ENCODE measurements around the gene MARK2.
"Not testable (repeated sequence)": the region's sequence is repeated elsewhere in the genome, so short reads cannot be mapped to it uniquely, and the experiment has no call there.

MARK2 gene

DNA sequence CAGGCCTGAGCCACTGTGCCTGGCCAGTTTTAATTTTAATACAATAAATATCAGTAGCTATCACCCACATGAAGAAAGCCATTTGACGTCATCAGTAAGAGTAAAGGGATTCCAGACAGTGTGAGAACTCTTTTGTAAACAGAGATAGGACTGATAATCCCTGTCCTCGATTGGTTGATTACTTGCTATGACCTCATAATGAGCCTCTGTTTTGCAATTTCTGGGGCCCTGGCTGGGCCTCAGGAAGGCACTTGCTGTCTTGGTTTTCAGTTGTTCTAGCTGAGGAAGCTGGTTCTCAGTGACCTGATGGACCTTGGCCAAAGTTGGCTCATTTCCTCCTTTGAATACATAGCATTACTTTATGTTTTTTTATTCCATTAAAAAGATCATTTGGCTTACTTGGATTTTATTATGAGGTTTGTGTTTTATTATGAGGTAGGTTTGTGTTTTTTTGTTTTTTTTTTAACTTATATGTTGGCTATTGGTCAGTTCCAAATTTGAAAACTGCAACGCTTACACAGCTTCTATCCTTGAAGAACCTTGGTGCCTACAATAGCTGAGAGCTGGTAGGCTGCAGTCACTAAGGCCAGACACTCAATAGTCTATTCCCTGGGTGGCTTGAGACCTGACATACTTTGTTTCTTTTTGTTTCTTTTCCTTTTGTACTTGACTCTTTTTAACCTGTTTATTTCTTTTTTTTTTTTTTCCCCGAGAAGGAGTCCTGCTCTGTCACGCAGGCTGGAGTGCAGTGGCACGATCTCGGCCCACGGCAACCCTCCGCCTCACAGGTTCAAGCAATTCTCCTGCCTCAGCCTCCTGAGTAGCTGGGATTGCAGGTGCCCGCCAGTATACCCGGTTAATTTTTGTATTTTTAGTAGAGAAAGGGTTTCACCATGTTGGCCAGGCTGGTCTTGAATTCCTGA is 20.0 kb downstream of the MARK2 start:
- DNase-seq, result no peak

- DNase-seq, result no peak
These were observed 24.0 kb downstream of the MARK2 start for GRCh38 chr11:63862923-63863322.

DNA sequence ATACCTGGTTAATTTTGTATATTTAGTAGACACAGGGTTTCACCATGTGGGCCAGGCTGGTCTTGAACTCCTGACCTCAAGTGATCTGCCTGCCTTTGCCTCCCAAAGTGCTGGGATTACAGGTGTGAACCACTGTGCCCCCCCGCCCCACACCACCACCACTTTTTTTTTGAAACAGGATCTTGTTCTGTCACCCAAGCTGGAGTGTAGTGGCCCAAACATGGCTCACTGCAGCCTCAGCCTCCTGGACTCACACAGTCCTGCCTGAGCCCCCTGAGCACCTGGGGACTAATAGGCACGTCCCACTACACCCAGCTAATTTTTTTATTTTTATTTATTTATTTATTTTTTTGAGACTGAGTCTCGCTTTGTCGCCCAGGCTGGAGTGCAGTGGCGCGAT is 24.7 kb downstream of the MARK2 start:
- not testable (repeated sequence) for DNase-seq

DNA sequence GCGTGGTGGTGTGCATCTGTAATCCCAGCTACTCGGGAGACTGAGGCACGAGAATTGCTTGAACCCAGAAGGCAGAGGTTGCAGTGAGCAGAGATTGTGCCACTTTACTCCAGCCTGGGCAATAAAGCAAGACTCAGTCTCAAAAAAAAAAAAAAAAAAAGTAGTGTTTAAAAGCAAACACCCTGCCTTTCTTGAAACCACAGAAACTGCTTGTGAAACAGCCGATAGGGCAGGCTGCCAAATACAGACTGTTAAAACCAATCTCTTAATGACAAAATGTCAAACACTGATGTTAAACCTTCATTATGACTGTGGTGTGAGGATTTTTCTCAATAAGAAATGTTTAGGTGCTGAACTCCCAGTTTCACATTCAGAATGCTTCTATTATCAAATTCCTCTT is 27.3 kb downstream of the MARK2 start:
- DNase-seq, result no peak

DNA sequence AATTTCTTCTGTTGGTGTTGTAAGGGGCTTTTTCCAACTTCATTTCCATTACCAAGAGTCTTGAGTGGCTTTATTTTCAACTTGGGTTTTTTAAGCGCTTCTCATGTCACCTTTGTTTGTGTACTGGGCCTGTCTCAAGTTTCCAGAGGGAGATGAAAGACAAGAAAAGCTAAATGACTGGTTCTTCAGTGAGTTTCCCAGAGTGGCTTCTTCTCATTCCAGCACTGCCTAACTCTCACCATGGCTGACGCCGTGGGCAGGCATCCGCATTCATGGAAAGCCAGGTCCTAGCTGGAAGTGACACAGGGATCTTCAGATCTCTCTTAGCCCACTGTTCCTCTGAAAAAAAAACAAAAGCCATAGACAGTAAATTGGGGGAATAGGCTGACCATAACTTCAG is 28.6 kb downstream of the MARK2 start:
- DNase-seq, result no peak

GRCh38 chr11:63868399-63869064 is 29.6 kb downstream of the MARK2 start:
- DNase-seq, result no peak

DNA sequence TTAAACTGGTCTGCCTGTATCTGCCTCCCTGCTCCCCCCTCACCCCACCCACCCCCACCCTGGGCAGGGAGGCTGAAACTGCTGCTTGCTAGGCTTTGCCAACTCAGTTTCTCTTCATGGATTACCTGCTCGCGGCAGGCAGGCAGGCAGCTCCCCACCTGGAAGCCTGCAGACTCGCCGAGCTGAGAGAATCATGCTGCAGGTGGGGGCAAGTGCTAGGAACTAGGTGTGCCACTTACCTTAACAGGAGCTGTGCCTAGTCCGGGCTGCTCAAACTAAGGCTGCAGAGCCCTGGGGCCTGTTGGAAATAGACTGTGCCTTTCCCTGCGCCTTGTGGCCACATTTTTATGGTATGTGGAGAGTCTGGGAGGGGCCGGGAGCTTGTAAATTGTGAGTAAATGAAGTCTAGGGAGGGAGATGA is 30.3 kb downstream of the MARK2 start:
- DNase-seq, result no peak

DNA sequence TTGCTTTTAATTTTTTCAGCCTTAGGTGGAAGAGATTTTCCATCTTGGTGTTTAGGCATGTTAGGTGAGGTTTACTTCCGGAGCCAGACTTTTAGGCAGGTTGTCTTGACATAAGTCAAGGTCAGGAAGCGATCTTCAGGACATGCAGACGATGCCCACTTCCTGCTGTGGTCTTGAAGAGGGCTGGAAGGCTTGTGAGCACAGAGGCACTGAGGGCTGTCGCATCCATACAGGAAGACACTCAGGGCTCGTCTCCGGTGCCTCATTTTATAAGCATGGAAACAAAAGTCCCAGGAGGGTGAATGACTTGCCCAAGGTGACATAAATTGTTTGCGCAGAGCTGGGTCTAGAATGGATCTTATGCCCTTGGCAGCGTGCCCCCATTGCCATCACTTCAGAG is 30.8 kb downstream of the MARK2 start:
- DNase-seq, result no peak

DNA sequence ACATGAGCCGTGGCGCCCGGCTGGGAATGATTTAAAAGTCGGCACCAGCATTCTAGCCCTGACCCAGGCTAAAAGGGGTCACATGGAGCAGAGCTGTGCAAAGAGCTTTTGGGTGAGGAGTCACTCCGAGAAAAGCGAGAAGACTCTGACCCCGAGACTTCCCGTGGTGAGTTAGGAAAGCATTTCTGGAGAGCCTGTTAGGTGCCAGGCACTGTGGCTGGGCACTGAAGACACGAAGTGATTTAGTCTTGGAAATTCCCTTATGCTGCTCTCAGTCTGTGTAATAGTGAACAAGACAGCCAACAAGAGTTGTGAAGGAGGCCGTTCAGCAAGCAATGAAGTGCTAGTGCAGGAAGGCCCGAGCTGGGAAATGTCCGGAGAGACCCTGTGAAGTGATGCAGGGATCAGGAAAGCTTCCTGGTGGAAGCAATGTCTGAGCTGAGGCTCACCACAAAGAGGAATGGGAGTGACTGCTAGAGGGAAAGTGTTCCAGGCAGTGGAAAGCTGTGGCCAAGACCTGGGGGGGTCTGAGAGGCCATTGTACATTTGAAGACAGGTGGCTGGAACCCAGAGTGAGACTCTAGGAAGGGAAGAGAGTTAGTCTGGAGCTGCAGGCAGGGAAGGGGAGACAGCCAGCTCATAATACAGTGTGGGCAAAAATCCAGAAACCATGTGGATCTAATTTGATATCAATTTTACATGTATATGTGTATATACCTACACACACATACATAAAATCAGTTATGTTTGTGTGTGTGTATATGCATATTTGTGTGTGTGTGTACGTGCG is 31.6 kb downstream of the MARK2 start:
- DNase-seq, result no peak

GRCh38 chr11:63871962-63872799 is 33.3 kb downstream of the MARK2 start:
- DNase-seq, result no peak

- no peak for DNase-seq
These were observed 33.9 kb downstream of the MARK2 start for GRCh38 chr11:63872800-63873197.

DNA sequence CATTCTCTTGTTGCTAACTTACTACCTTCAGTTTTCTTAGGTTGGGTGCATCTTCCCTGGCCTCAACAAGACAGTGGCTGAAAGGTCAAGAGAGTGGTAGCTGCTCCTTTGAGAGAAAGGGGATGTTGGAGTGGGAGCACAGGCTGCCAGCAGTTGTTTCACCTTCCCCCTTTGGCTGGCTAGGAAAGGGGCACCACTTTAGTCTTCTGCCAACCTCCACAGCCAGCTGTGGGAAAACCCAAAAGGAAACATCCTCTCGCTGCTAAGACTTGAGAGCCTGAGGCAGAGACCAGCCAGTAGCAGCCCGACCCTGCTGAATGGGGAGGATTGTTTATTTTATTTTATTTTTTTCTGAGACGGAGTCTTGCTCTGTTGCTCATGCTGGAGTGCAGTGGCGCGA is 34.4 kb downstream of the MARK2 start:
- no peak for DNase-seq

GRCh38 chr11:63874511-63874910 is 35.6 kb downstream of the MARK2 start:
- no peak for DNase-seq

GRCh38 chr11:63875506-63876065 is 36.7 kb downstream of the MARK2 start:
- no peak for DNase-seq

DNA sequence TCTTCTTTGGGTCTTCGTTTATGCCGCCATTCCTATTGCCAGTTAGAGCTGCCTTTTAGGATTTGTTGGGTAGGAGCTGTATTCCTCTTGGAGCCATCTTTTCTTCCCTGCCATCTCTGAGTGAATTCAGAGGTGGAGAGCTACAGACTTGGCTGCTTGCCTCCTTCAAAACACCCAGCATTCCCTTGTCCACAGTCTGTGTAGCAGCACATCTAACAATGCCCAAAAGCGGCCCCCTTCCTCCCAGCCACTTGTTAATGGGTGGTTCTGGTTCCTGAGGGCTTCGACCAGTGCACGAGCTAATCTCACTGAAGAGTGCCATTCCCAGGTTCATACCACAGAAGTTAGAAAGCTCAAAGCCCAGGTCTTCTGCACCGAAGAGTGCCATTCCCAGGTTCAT is 37.7 kb downstream of the MARK2 start:
- DNase-seq, result no peak

- no peak for DNase-seq
These were observed 38.8 kb downstream of the MARK2 start for GRCh38 chr11:63877658-63878241.

GRCh38 chr11:63879598-63880402 is 40.9 kb downstream of the MARK2 start:
- DNase-seq, result no peak

DNA sequence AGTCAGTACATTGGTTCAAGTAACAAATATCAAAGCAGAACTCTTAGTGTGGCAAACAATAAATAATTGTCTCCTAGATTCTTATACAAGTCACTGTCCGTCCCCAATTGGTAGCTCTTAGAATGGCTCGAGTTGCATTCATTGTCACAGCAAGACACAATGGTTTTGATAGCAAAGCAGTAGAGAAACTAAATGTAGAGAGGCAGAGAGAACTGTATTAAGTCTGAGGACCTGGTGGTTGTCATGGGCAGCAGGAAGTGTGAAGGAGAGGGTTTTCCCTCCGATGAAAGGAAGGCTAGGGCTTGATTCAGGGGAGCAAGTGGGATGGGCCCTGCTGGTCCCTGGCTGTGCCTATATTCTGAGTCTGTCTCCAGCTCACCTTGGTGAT is 41.5 kb downstream of the MARK2 start:
- no peak for DNase-seq

DNA sequence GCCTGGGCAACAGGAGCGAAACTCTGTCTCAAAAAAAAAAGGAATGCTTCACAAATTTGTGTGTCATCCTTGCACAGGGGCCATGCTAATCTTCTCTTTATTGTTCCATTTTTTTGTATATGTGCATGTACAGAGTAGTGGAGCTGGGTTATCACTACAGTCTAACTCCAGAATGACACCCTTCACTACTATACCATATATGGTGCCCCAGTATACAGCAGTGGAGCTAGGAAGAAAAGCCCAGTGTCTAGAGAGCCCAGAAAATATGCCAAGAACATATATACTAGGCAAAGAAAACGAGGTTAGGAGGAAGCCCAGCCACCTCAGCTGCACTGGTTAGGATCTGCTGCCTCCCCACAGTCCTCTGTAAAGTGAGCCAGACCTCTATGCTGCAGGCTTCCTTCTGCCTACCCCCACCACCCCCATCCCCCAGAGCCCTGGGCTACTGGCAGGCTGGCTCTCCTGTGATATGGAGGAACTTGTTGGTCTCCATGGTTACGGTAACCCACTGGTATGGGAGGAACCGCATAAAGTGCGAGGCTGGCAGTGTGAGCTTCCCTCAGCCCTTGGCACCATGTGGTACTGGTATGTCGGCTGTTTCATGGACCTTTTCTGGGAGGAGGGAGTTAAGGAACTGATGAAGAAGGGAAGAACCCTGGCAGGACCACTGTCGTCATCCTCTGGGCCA is 43.8 kb downstream of the MARK2 start:
- no peak for DNase-seq

DNA sequence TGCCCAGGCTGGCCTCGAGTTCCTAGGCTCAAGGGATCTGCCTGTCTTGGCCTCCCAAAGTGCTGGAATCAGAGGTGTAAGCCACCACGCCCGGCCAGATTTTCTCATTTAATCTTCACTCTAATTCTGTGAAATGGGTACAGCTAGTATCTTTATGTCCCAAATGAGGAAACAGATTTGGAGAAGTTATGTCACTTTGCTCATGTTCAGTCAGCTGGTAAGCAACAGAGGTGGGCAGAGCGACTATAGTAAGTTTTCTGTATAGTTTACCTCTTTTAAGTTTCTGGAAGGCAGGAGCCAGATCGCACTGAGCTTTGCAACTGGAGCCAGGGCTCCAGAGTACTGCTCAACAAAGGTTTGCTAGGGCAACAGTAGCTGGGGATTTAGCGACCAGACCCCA is 44.9 kb downstream of the MARK2 start:
- DNase-seq, result no peak
